HepG2 (cell line): Measurements from ENCODE around the gene DGUOK. TPM values are rescaled to one million over a fixed set of nuclear protein-coding genes. Genes with fewer than 3 reads are reported as not detected.

Experiments
- DZIP1 ChIP-seq: sonication (generic); formaldehyde crosslinking; IDR thresholded peaks from 2 replicates; pipeline ENCODE4 v1.5.0; 2020; ENCODE audit warnings: mild to moderate bottlenecking, missing genetic modification reagents
- HES4 ChIP-seq: sonication (generic); formaldehyde crosslinking; IDR thresholded peaks from 2 replicates; pipeline ENCODE4 v1.9.0; 2021; ENCODE audit warnings: mild to moderate bottlenecking, missing genetic modification reagents, borderline replicate concordance
- KLF12 ChIP-seq: sonication (generic); formaldehyde crosslinking; IDR thresholded peaks from 2 replicates; pipeline ENCODE4 v1.4.0; 2020; ENCODE audit warnings: missing genetic modification reagents, borderline replicate concordance
- MED1 ChIP-seq: sonication (generic); formaldehyde crosslinking; IDR thresholded peaks from 2 replicates; pipeline ENCODE4 v1.4.0; 2020; ENCODE audit warnings: missing genetic modification reagents
- MED13 ChIP-seq: sonication (generic); formaldehyde crosslinking; IDR thresholded peaks from 2 replicates; pipeline ENCODE4 v1.5.0; 2020; ENCODE audit warnings: missing genetic modification reagents
- MLXIP ChIP-seq: sonication (generic); formaldehyde crosslinking; IDR thresholded peaks from 2 replicates; pipeline ENCODE4 v1.9.0; 2021; ENCODE audit warnings: missing genetic modification reagents, borderline replicate concordance
- NKX3-1 ChIP-seq: sonication (generic); formaldehyde crosslinking; IDR thresholded peaks from 2 replicates; pipeline ENCODE4 v1.5.0; 2020; ENCODE audit warnings: missing genetic modification reagents
- SNAPC5 ChIP-seq: sonication (generic); formaldehyde crosslinking; IDR thresholded peaks from 2 replicates; pipeline ENCODE4 v1.8.1; 2023; ENCODE audit warnings: mild to moderate bottlenecking, missing genetic modification reagents, borderline replicate concordance
- SRY ChIP-seq: sonication (generic); formaldehyde crosslinking; IDR thresholded peaks from 2 replicates; pipeline ENCODE4 v1.8.0; 2022; ENCODE audit warnings: mild to moderate bottlenecking, missing genetic modification reagents
- TBP ChIP-seq: sonication (generic); formaldehyde crosslinking; IDR thresholded peaks from 2 replicates; pipeline ENCODE4 v1.5.0; 2020; ENCODE audit warnings: missing genetic modification reagents
- ZBTB49 ChIP-seq: sonication (generic); formaldehyde crosslinking; IDR thresholded peaks from 2 replicates; pipeline ENCODE4 v1.4.0; 2020; ENCODE audit warnings: missing genetic modification reagents, borderline replicate concordance
- ZFP36L1 ChIP-seq: sonication (generic); formaldehyde crosslinking; IDR thresholded peaks from 2 replicates; pipeline ENCODE4 v1.8.0; 2022; ENCODE audit warnings: mild to moderate bottlenecking, missing genetic modification reagents, moderate library complexity
- ZFYVE20 ChIP-seq: sonication (generic); formaldehyde crosslinking; IDR thresholded peaks from 2 replicates; pipeline ENCODE4 v1.8.0; 2023; ENCODE audit warnings: low read depth, mild to moderate bottlenecking, moderate library complexity, missing genetic modification reagents, borderline replicate concordance
- ZIK1 ChIP-seq: sonication (generic); formaldehyde crosslinking; IDR thresholded peaks from 2 replicates; pipeline ENCODE4 v1.5.0; 2020; ENCODE audit warnings: mild to moderate bottlenecking, low read depth, missing genetic modification reagents, borderline replicate concordance
- ZNF12 ChIP-seq: sonication (generic); formaldehyde crosslinking; IDR thresholded peaks from 2 replicates; pipeline ENCODE4 v1.5.0; 2020; ENCODE audit warnings: missing genetic modification reagents
- ZNF572 ChIP-seq: sonication (generic); formaldehyde crosslinking; IDR thresholded peaks from 2 replicates; pipeline ENCODE4 v1.5.1; 2020; ENCODE audit warnings: mild to moderate bottlenecking, missing genetic modification reagents
- ZNF589 ChIP-seq: sonication (generic); formaldehyde crosslinking; conservative IDR thresholded peaks from 2 replicates; pipeline ENCODE4 v1.8.0; 2022; ENCODE audit warnings: mild to moderate bottlenecking, moderate library complexity, missing genetic modification reagents
- polyA plus RNA-seq, 8 experiments: library from polyadenylated mRNA; depleted of rRNA in 3 of 8; stranded (reverse) in 7 of 8; unstranded in 1 of 8; fragments of >200 nt; fragmentation: Illumina TruSeq in 4 of 8; extraction: Trizol in 4 of 8; gene quantifications; 2 replicates each; pipeline versions ENCODE4 v1.2.1 to v1.2.3, GENCODE V29; 2011 to 2016; ENCODE audit warnings: low read depth in 4 of 8, missing spikeins in 1 of 8, mixed read lengths in 1 of 8; ENCODE audit not compliant: insufficient read depth in 1 of 8
- total RNA-seq, 5 experiments: library from RNA; depleted of rRNA; stranded (reverse); fragments of >200 nt; fragmentation: Illumina TruSeq; extraction: Trizol; gene quantifications; 2 replicates each; pipeline ENCODE4 v1.2.3, GENCODE V29; 2016; ENCODE audit warnings: low read depth in 1 of 5

The DGUOK gene
- total and polyA plus RNA-seq, 2 of the 13 experiments (the other 11 are each of a cell fraction or from before 2014, with no cell fraction given) = 105 to 137 TPM

- peak; percentile 88; the same call in 1 of the 2 replicates for TF ChIP-seq DZIP1 (CRISPR knock-in tag)
- TF ChIP-seq HES4 (CRISPR knock-in tag) = no peak
- TF ChIP-seq ZBTB49 (CRISPR knock-in tag) = peak; percentile 55; the same call in 1 of the 2 replicates
- TF ChIP-seq MED1 (CRISPR knock-in tag) = peak; percentile 72; the same call in 1 of the 2 replicates
- TF ChIP-seq KLF12 = no peak; the same call in 1 of the 2 replicates
- peak; percentile 61; the same call in 1 of the 2 replicates for TF ChIP-seq MED13 (CRISPR knock-in tag)
- TF ChIP-seq MLXIP (CRISPR knock-in tag) = 0 out of 2 replicates have a peak, but pooled peaks have one; percentile 28
- 0 out of 2 replicates have a peak, but pooled peaks have one; percentile 73 for TF ChIP-seq ZFYVE20 (CRISPR knock-in tag)
- peak; percentile 79; the same call in 1 of the 2 replicates for TF ChIP-seq ZIK1 (CRISPR knock-in tag)
- TF ChIP-seq ZFP36L1 (CRISPR knock-in tag) = no peak
- 0 out of 2 replicates have a peak, but pooled peaks have one; percentile 31 for TF ChIP-seq ZNF12
- TF ChIP-seq NKX3-1 (CRISPR knock-in tag) = peak; percentile 58; the same call in 1 of the 2 replicates
- peak; percentile 65; the same call in 1 of the 2 replicates for TF ChIP-seq SNAPC5 (CRISPR knock-in tag)
- TF ChIP-seq ZNF589 = 0 out of 2 replicates have a peak, but pooled peaks have one; percentile 37
- peak; percentile 90; the same call in 1 of the 2 replicates for TF ChIP-seq ZNF572 (CRISPR knock-in tag)
- no peak for TF ChIP-seq TBP (CRISPR knock-in tag)
- TF ChIP-seq SRY (CRISPR knock-in tag) = peak; percentile 97
These were observed at the start of gene DGUOK (continued) for GRCh38 chr2:73926493-73927327.
